ENCODE data around the gene USHBP1. TPM values are rescaled to one million over a fixed set of nuclear protein-coding genes. Genes with fewer than 3 reads are reported as not detected.

The USHBP1 gene
- total RNA-seq, 4 donors from 2014 or later: 1.6 to 11.6 (median 2.5) TPM

DNA sequence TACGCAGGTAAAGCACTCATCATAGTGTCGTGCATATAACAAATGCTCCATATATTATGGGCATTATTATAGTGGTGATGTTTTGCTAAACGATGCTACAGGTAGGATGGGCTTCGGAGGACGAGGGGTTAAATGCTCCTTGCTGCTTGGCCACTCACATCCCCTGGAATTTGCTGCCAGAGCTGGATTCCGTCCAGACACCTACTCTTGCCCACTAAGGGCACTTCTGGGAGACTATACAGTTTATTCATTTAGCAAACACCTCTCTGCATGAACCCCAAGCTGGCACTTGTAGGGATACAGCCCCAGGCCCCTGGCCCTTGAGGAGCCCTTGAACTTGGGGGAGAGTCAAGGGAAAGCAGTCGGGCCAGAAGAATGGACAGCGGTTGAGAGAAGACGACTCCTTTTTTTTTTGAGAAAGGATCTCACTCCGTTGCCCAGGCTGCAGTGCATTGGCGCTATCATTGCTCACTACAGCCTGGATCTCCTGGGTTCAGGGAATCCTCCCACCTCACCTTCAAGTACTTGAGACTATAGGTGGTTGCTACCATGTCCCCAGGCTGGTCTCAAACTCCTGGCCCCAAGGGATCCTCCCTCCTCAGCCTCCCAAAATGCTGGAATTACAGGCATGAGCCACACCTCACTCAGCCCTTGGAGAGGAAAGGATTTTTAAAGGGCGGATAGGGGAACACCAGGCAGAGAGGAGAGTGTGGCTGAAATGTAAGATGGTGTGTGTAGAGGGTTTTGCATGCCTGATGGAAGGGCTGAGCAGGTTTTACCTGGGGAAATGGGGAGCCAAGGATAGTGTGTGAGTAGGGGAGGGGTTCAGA is 40.1 kb upstream of the USHBP1 start:
- H3K4me1 ChIP-seq: peaks cover 0 to 47% (median 7%) of the 10 kb centered on the region in 4 donors
- H3K36me3 ChIP-seq: peaks cover 0 to 7% (median 0%) of the 10 kb centered on the region in 3 donors
- H3K9me3 ChIP-seq: no peaks in the 10 kb centered on the region
- TF ChIP-seq CTCF (IDR thresholded peaks at IDR 0.05) (no peak), POLR2A (IDR thresholded peaks at IDR 0.05) (no peak)
- H3K27me3 ChIP-seq: no peaks in the 10 kb centered on the region
- DNase-seq: peak in 1 of 3 donors; percentile 38
- H3K27ac ChIP-seq: peak overlapping the region; percentile 18 to 96 (median 93)
- no peak overlapping the region for H3K4me3 ChIP-seq

GRCh38 chr19:17303940-17304267 is 39.4 kb upstream of the USHBP1 start:
- Histone ChIP-seq H3K36me3 (peaks cover 0 to 7% (median 0%) of the 10 kb centered on the region in 3 donors), H3K27ac (peak overlapping the region in 3 of 4 donors; percentile 32 to 91 (median 64)), H3K4me1 (peaks cover 0 to 47% (median 7%) of the 10 kb centered on the region in 4 donors), H3K27me3 (no peaks in the 10 kb centered on the region), H3K4me3 (peak overlapping the region in 2 of 4 donors; percentile 79 to 91), H3K9me3 (no peaks in the 10 kb centered on the region)
- TF ChIP-seq CTCF (IDR thresholded peaks at IDR 0.05): no peak
- no peak for TF ChIP-seq POLR2A (IDR thresholded peaks at IDR 0.05)
- peak in 1 of 3 donors; percentile 45 for DNase-seq

GRCh38 chr19:17303167-17303939 is 38.8 kb upstream of the USHBP1 start, which contains the start of gene ABHD8:
ABHD8 (minus strand) TSS chr19:17303425; CDS start chr19:17301616, 1,809 bp downstream.
- peak within 1 kb of the TSS; percentile 61 to 91 (median 78) for H3K4me3 ChIP-seq
- TF ChIP-seq CTCF (IDR thresholded peaks at IDR 0.05) (peak; percentile 47 to 82 (median 71)), POLR2A (IDR thresholded peaks at IDR 0.05) (no peak)
- H3K4me1 ChIP-seq: peaks cover 0 to 47% (median 7%) of the 10 kb centered on the region in 4 donors
- H3K9me3 ChIP-seq: no peaks in the 10 kb centered on the region
- H3K36me3 ChIP-seq: peaks cover 0 to 7% (median 0%) of the 10 kb centered on the region in 3 donors
- peak; percentile 94 to 98 (median 94) for DNase-seq
- H3K27me3 ChIP-seq: no peaks in the 10 kb centered on the region
- peak within 1 kb of the TSS; percentile 47 to 91 (median 65) for H3K27ac ChIP-seq

GRCh38 chr19:17302391-17303166 is 38.0 kb upstream of the USHBP1 start:
- TF ChIP-seq CTCF (IDR thresholded peaks at IDR 0.05) (no peak), POLR2A (IDR thresholded peaks at IDR 0.05) (no peak)
- Histone ChIP-seq H3K27ac (peak overlapping the region; percentile 47 to 91 (median 65)), H3K27me3 (no peaks in the 10 kb centered on the region), H3K36me3 (peaks cover 0 to 7% (median 0%) of the 10 kb centered on the region in 3 donors), H3K9me3 (no peaks in the 10 kb centered on the region), H3K4me3 (peak overlapping the region; percentile 61 to 91 (median 78)), H3K4me1 (peaks cover 0 to 43% (median 7%) of the 10 kb centered on the region in 4 donors)
- DNase-seq: peak in 1 of 3 donors; percentile 20

Data from Peyer's patch (tissue), 4 donors.